Hematopoietic multipotent progenitor cell (in vitro differentiated cells): Measurements from ENCODE around the gene TAGAP. TPM values are rescaled to one million over a fixed set of nuclear protein-coding genes. Genes with fewer than 3 reads are reported as not detected.

ENCODE experiments used
- DNase-seq, 3 donors: peaks; one replicate each; pipeline ENCODE4 v3.0.0-alpha.2; 2011 to 2015; ENCODE audit warnings: low read depth in 2 of 3, low spot score in 2 of 3
- total RNA-seq: library from RNA; depleted of rRNA; stranded (reverse); fragments of >200 nt; gene quantifications from one replicate; pipeline ENCODE4 v1.2.3, GENCODE V29; 2012

The TAGAP gene
- total RNA-seq, result 67.3 TPM

GRCh38 chr6:159044899-159045727 lies at the start of gene TAGAP:
TSS of gene TAGAP (minus strand) at chr6:159044991. CDS start at chr6:159044146, 845 bp downstream.
- DNase-seq, result peak; percentile 66 to 94 (median 87)

- DNase-seq, result no peak
Measured at GRCh38 chr6:159093609-159094443, 49.0 kb upstream of the TAGAP start.

- no peak for DNase-seq
Measured at GRCh38 chr6:159092631-159093030, 47.8 kb upstream of the TAGAP start.

GRCh38 chr6:159090530-159091480 lies 46.0 kb upstream of the TAGAP start:
- DNase-seq, result no peak

GRCh38 chr6:159089909-159090308 lies 45.1 kb upstream of the TAGAP start:
- no peak for DNase-seq

- no peak for DNase-seq
Measured at GRCh38 chr6:159089443-159089842, 44.7 kb upstream of the TAGAP start.

GRCh38 chr6:159086033-159086618 lies 41.3 kb upstream of the TAGAP start:
- DNase-seq, result peak in 1 of 3 donors; percentile 49

GRCh38 chr6:159085396-159085895 lies 40.7 kb upstream of the TAGAP start:
- DNase-seq, result no peak

GRCh38 chr6:159084493-159085091 lies 39.8 kb upstream of the TAGAP start:
- no peak for DNase-seq

- DNase-seq, result no peak
Measured at GRCh38 chr6:159083146-159083545, 38.4 kb upstream of the TAGAP start.

- no peak for DNase-seq
Measured at GRCh38 chr6:159082039-159082815, 37.4 kb upstream of the TAGAP start.

GRCh38 chr6:159080217-159080976 lies 35.6 kb upstream of the TAGAP start:
- DNase-seq, result no peak

- no peak for DNase-seq
Measured at GRCh38 chr6:159079367-159079766, 34.6 kb upstream of the TAGAP start.

GRCh38 chr6:159077123-159077522 lies 32.3 kb upstream of the TAGAP start:
- no peak for DNase-seq

GRCh38 chr6:159075506-159076228 lies 30.9 kb upstream of the TAGAP start:
- no peak for DNase-seq

- no peak for DNase-seq
Measured at GRCh38 chr6:159074876-159075275, 30.1 kb upstream of the TAGAP start.

- DNase-seq, result no peak
Measured at GRCh38 chr6:159074120-159074684, 29.4 kb upstream of the TAGAP start.
